ENCODE measurements around the gene COL2A1. TPM values are rescaled to one million over a fixed set of nuclear protein-coding genes. Genes with fewer than 3 reads are reported as not detected.
A peak's percentile ranks its signal among the peaks of the same experiment; 100 is the strongest.

Gene COL2A1
- 1.9 TPM for total RNA-seq (ENCODE audit: unreplicated experiment)
- long read RNA-seq, result 0 reads

DNA sequence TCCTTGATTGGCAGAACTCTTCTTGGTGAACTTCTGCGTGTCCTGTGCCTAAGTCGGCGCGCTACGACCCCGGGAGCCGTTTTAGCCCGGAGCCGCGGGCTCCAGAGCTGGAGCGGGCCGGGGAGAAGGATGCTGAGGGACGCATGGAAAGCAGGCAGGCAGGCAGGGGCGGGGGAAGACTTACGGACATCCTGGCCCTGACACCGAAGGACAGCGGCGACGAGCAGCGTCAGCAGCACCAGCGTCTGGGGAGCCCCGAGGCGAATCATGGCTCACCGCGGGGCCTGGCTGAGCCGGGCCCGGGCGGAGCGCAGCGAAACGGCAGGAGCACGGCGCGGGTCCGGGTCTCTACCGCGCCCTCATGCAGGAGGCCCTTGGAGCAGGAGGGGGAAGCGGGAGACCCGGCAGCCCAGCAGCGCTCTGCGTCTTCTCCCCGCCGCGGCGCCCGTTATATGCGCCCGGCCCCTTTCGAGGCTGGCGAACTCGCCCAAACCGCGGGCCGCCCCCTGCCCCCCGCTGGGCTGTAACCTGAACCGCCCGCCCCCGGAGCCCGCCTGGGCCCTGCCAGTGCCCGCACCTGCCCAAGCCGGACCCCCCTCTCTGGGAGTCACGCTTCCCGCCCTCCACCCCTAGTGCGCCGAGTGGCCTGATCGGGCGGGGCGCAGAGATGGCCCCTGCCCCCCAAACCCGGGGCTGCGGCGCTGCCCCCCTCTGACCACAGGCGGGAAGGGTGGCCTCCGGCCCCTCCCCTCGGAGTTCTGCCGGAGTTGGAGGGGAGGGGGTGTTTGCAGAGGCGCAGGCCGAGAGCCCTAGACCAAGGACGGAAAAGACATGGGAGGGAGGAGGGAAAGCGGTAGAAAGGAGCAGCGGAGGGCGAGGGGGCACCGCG lies at the start of gene COL2A1:
TSS of gene COL2A1 (minus strand) at position 424 of the 889 bp plus-strand sequence. CDS start at position 269, 155 bp downstream.
- H3K27me3 Mint-ChIP-seq (ENCODE audit: unreplicated experiment), result peaks cover 51% of the 10 kb centered on the region
- H3K36me3 Mint-ChIP-seq (ENCODE audit: low read depth, unreplicated experiment), result no peaks in the 10 kb centered on the region
- H3K4me1 Mint-ChIP-seq (ENCODE audit: unreplicated experiment), result peaks cover 23% of the 10 kb centered on the region
- TF ChIP-seq, protein P1, sequence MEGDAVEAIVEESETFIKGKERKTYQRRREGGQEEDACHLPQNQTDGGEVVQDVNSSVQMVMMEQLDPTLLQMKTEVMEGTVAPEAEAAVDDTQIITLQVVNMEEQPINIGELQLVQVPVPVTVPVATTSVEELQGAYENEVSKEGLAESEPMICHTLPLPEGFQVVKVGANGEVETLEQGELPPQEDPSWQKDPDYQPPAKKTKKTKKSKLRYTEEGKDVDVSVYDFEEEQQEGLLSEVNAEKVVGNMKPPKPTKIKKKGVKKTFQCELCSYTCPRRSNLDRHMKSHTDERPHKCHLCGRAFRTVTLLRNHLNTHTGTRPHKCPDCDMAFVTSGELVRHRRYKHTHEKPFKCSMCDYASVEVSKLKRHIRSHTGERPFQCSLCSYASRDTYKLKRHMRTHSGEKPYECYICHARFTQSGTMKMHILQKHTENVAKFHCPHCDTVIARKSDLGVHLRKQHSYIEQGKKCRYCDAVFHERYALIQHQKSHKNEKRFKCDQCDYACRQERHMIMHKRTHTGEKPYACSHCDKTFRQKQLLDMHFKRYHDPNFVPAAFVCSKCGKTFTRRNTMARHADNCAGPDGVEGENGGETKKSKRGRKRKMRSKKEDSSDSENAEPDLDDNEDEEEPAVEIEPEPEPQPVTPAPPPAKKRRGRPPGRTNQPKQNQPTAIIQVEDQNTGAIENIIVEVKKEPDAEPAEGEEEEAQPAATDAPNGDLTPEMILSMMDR (IDR thresholded peaks at IDR 0.05; ENCODE audit: unreplicated experiment), result no peak
- H3K27ac Mint-ChIP-seq (ENCODE audit: unreplicated experiment), result no peak within 1 kb of the TSS
- H3K9me3 Mint-ChIP-seq (ENCODE audit: unreplicated experiment), result no peaks in the 10 kb centered on the region
- H3K4me3 Mint-ChIP-seq (ENCODE audit: unreplicated experiment), result no peak within 1 kb of the TSS
- peak; percentile 39 for DNase-seq (ENCODE audit: low spot score)

DNA sequence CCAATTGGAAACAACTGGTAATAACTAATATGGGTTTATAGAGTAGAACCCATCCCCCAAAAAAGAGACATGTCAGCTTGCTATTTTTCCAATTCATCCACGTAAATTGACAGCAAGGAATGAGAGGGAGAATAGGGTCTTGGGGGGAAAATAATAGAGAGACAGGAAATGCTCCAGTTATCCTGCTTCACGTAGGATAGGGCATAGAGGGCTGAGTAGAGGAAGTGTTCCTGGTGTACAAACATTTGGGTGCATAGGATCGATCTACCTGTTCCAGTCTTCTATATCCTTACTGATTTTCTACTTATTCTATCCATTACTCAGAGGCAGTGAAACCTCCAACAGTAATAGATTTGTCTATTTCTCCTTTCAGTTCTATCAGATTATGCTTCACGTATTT lies 49.6 kb upstream of the COL2A1 start:
- H3K9me3 Mint-ChIP-seq (ENCODE audit: unreplicated experiment), result no peaks in the 10 kb centered on the region

GRCh38 chr12:48053122-48053521 lies 48.8 kb upstream of the COL2A1 start:
- TF ChIP-seq, protein P1 (IDR thresholded peaks at IDR 0.05; ENCODE audit: unreplicated experiment), result no peak
- peaks cover 5% of the 10 kb centered on the region for H3K4me1 Mint-ChIP-seq (ENCODE audit: unreplicated experiment)

More for the DNA sequence above, 49.6 kb upstream of the COL2A1 start:
- peaks cover 5% of the 10 kb centered on the region for H3K4me1 Mint-ChIP-seq (ENCODE audit: unreplicated experiment)
- TF ChIP-seq, protein P1 (IDR thresholded peaks at IDR 0.05; ENCODE audit: unreplicated experiment), result no peak
- H3K4me3 Mint-ChIP-seq (ENCODE audit: unreplicated experiment), result no peak overlapping the region
- peaks cover 10% of the 10 kb centered on the region for H3K36me3 Mint-ChIP-seq (ENCODE audit: low read depth, unreplicated experiment)
- DNase-seq (ENCODE audit: low spot score), result no peak
- H3K27ac Mint-ChIP-seq (ENCODE audit: unreplicated experiment), result peak overlapping the region; percentile 3
- no peaks in the 10 kb centered on the region for H3K27me3 Mint-ChIP-seq (ENCODE audit: unreplicated experiment)

DNA sequence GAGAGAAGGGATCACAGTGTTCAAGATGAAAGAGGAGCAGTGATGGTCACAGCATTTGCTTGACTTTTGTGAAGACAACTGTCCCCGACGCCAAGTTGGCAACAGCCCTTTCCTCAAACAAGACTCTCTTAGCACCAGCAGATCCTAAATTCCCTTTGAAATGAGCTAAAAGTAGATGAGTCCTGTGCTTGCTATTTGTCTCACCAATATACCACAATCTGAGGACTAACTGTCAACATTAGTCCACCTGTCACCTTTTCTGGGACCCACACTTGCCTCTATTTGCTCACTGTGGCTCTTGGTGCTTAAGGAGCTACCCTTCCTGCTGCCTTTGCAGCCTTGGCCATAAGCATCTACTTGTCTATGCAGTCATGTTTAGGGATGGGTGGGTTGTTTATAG lies 47.4 kb upstream of the COL2A1 start:
- peaks cover 11% of the 10 kb centered on the region for H3K36me3 Mint-ChIP-seq (ENCODE audit: low read depth, unreplicated experiment)
- no peak overlapping the region for H3K27ac Mint-ChIP-seq (ENCODE audit: unreplicated experiment)
- H3K4me1 Mint-ChIP-seq (ENCODE audit: unreplicated experiment), result peaks cover 5% of the 10 kb centered on the region

More at GRCh38 chr12:48053122-48053521, 48.8 kb upstream of the COL2A1 start:
- DNase-seq (ENCODE audit: low spot score), result no peak
- Mint-ChIP-seq H3K27me3 (ENCODE audit: unreplicated experiment) (no peaks in the 10 kb centered on the region), H3K27ac (ENCODE audit: unreplicated experiment) (no peak overlapping the region), H3K9me3 (ENCODE audit: unreplicated experiment) (no peaks in the 10 kb centered on the region), H3K4me3 (ENCODE audit: unreplicated experiment) (no peak overlapping the region), H3K36me3 (ENCODE audit: low read depth, unreplicated experiment) (peaks cover 6% of the 10 kb centered on the region)

More for the DNA sequence above, 47.4 kb upstream of the COL2A1 start:
- no peak overlapping the region for H3K4me3 Mint-ChIP-seq (ENCODE audit: unreplicated experiment)
- TF ChIP-seq, protein P1 (IDR thresholded peaks at IDR 0.05; ENCODE audit: unreplicated experiment), result no peak
- H3K27me3 Mint-ChIP-seq (ENCODE audit: unreplicated experiment), result no peaks in the 10 kb centered on the region
- no peaks in the 10 kb centered on the region for H3K9me3 Mint-ChIP-seq (ENCODE audit: unreplicated experiment)
- DNase-seq (ENCODE audit: low spot score), result no peak

All from endothelial cell (in vitro differentiated cells).